Renal pelvis (tissue), 4 donors: ENCODE measurements around the gene RNF123. TPM values are rescaled to one million over a fixed set of nuclear protein-coding genes. Genes with fewer than 3 reads are reported as not detected.
"Not testable (repeated sequence)": the region's sequence is repeated elsewhere in the genome, so short reads cannot be mapped to it uniquely, and the experiment has no call there.

ENCODE experiments used
- DNase-seq: peaks from one replicate; pipeline ENCODE4 v3.0.0-alpha.2; 2013
- polyA plus RNA-seq, 3 donors: library from polyadenylated mRNA; unstranded; fragments of 120-200 nt; gene quantifications; one replicate each; pipeline ENCODE4 v1.2.1, GENCODE V29; 2013; ENCODE audit not compliant: insufficient read length in 3 of 3

Gene RNF123
- polyA plus RNA-seq, 3 donors, result 40.4 to 42.0 (median 40.9) TPM

DNA sequence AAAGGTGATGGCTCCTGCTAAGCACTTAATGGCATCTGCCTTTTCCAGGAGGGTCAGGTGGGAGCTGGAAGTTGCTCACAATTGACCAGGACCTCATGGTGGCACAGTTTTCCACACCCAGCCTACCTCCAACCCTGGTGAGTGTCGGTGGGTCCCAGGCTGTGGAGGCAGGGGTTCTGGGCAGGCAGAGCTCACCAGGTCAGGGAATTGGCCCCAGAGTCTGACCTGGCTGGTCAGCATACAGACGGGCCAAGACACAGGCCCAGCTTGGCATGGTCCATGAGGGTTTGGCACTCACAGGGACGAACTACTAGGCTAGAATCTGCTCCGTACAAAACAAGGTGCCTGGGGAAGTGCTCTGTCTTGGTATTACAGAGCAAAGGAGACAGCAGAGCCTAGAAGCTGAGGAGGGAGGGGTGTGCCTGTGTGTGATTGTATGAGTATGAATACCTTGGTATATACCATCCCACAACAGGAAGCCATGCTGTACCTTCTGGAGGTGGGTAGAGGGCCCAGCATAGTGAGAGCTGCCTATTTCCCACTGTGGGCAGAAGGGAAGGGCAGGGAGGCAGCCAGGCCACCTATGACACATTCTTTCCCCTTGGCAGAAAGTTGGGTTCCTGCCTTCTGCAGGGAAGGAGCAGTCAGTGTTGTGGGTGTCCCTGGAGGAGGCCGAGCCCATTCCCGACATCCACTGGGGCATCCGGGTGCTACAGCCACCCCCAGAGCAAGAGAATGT lies 8.7 kb upstream of the RNF123 start:
- no peak for DNase-seq

GRCh38 chr3:49681232-49681522 lies 8.2 kb upstream of the RNF123 start:
- no peak for DNase-seq

DNA sequence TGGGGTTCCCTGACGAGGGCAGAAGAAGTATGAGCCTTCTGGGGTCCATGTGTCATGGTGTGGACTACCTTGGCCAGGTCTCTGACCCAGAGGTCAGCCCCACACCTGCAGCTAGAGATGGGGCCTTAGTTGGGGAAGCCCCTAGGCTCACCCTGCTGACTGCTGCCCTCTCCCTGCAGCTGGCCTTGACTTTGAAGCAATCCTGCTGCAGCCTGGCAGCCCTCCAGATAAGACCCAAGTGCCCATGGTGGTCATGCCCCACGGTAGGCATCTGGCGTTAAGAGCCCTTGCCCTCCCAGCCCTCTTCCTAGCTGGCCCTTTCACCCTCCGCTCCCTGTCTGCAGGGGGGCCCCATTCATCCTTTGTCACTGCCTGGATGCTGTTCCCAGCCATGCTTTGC lies 7.8 kb upstream of the RNF123 start:
- DNase-seq, result no peak

GRCh38 chr3:49683162-49683561 lies 6.2 kb upstream of the RNF123 start:
- DNase-seq, result no peak

DNA sequence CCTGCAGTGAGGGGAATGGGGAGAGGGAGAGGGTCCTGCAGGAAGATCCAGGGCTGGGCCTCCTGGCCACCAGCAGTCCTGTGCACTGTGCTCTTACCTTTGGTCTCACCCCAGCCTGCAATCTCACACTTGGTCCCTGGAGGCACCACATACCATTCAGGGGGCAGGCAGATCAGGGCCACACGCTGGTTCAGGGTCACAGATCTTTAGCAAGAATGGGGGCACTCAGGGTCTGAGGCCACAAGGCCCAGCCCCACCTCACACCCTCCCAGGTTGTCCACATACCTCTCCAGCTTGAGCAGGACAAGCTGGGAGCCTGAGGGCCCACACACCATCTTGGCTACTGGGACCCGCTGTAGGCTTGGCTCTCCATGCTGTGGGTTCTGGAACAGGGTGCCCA lies 4.9 kb upstream of the RNF123 start:
- not testable (repeated sequence) for DNase-seq

DNA sequence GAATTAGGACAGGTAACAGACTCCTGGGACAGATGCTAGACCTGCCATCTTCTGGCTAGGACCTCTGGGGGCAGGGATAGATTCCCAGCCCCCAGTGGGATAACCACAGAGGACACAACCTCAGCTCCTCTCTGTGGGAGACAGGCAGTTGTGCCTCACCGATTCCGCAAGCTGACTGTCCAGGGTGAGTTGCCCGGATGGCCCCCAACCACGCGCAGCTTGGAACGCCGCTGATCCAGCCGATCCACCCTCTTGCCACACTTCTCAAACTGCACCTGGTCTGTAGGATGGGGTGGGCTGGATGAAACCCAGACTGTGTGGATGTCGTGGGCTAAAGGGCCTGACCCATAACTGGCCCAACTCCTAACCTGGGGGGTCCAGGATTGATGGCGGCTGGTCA lies 4.3 kb upstream of the RNF123 start:
- not testable (repeated sequence) for DNase-seq

DNA sequence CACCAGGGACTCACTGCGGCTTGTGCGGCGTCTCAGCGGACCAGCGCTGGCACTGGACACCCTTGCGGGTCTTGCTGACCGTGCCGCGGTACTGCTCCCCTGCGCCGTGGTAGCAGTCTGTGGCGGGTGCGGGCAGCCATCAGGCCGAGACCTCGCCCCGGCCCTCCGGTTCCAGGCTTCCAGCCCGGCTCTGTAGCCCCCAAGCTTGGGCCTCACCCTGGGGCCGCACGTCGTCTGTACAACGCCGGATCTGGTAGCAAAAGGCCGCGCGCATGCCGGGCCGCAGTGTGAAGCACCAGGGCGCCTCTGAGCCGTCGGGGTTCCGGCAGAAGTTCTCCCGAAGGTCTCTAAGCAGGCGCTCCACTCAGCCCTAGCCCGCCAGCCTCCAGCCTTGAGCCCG lies 3.5 kb upstream of the RNF123 start:
- DNase-seq, result not testable (repeated sequence)

DNA sequence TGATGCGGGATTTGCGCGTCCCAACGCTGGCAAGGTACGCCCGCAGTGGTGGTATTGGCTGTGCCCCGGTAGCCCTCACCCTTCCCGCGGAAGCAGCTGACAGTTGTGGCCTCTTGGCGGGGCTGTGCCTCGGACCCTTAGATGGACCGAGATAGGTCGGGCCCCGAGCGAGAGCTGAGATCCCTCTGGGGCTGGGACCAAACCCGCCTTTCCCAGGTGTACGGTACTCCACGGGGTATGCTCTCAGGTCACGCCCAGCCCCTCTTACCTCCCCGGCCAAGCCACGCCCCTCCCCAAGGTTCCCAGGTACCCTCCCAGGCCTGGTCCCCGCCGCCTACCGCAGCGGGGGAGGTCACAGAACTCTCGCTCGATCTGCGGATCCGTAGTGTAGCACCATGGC lies 3.0 kb upstream of the RNF123 start:
- not testable (repeated sequence) for DNase-seq

- DNase-seq, result peak; percentile 78
Observed at GRCh38 chr3:49686769-49687423, 2.5 kb upstream of the RNF123 start.

- DNase-seq, result not testable (repeated sequence)
Observed at GRCh38 chr3:49687424-49687795, 1.9 kb upstream of the RNF123 start.

GRCh38 chr3:49688338-49689045 lies 865 bp upstream of the RNF123 start:
- not testable (repeated sequence) for DNase-seq

- DNase-seq, result not testable (repeated sequence)
Observed at GRCh38 chr3:49689908-49690624, 709 bp downstream of the RNF123 start.

- DNase-seq, result not testable (repeated sequence)
Observed at GRCh38 chr3:49690856-49691255, 1.5 kb downstream of the RNF123 start.

DNA sequence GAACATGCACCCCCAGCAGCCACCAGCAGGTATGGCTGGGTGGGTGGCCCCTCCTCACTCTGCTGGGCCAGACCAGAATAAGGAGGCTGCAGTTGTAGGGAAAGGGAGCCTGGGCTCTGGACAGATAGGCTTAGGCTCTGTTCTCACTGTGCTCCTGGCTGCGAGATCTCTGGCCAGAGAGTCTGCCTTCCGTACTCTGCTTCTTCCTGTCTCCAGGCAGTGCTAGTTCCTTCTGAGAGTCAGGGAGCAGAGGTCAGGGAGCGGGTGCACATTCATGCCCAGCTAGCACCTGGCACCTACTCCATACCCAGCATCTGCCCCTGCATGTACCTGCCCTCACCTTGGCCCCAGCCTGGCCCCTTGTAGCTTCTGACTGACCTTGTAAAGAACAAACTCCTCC lies 2.1 kb downstream of the RNF123 start:
- DNase-seq, result not testable (repeated sequence)

GRCh38 chr3:49694409-49695070 lies 5.2 kb downstream of the RNF123 start:
- not testable (repeated sequence) for DNase-seq

GRCh38 chr3:49695350-49696015 lies 6.1 kb downstream of the RNF123 start:
- not testable (repeated sequence) for DNase-seq

- no peak for DNase-seq
Observed at GRCh38 chr3:49699281-49699979, 10.1 kb downstream of the RNF123 start.

GRCh38 chr3:49700014-49700413 lies 10.7 kb downstream of the RNF123 start:
- DNase-seq, result no peak

- no peak for DNase-seq
Observed at GRCh38 chr3:49700453-49701128, 11.2 kb downstream of the RNF123 start.
